HG03095 (cell line): Measurements from ENCODE around the gene GPR156.

Source experiments
- ATAC-seq: cut with Tn5 transposase; IDR thresholded peaks from one replicate; pipeline ENCODE4 v1.9.1; 2021; ENCODE audit warnings: moderate library complexity; ENCODE audit not compliant: unreplicated experiment

Gene GPR156

DNA sequence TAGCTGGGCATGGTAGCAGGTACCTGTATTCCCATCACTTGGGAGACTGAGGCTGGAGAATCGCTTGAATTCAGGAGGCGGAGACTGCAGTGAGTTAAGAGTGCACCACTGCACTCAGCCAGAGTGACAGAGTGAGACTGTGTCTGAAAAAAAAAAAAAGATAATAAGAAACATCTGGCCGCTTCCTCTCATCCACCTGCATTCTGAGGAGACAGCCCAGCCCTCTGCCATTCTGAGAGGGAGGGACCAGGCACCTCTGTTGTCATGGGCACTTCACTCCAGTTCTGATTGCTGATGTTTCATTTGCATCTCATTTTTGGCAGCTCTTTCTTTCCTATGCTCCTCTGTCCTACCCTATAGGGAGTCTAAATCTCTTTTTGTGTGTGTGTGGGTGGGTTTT is 154.4 kb downstream of the GPR156 start:
- ATAC-seq, result no peak

DNA sequence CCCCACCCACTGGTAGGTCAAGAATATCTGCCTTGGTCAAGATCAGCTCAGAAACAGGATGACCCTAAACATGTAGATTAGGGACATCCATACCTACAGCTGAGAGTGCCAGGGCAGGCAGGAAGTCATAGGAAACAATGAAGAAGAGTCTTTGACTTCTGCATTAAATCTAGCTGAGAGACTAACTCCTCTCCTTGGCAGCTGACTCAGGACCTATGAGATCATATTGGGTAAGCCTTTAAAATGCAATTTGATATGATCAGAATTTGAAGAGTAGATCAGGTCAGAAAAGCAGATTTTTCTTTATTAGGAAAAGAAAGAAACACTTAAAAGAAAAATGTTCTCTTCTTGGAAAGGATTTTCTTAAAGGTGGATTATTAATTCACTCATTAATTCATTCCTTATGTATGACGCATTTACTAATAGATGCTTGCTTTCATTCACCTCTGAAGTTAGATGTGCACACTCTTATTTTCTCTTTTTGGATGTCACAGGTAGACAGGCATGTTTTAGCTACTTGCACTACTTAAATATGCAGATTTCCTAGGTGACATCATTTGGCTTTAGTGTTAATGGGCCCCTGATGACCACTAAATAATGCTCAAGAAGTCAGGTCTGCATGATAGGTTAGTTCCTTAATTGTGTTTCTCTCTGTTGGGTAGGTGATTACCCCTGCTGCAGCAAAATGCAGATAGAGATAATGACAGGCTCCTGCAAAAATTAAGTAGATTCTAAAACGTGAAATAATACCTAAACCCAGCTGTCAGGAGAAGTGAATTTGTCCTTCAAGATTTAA is 155.1 kb downstream of the GPR156 start:
- no peak for ATAC-seq

DNA sequence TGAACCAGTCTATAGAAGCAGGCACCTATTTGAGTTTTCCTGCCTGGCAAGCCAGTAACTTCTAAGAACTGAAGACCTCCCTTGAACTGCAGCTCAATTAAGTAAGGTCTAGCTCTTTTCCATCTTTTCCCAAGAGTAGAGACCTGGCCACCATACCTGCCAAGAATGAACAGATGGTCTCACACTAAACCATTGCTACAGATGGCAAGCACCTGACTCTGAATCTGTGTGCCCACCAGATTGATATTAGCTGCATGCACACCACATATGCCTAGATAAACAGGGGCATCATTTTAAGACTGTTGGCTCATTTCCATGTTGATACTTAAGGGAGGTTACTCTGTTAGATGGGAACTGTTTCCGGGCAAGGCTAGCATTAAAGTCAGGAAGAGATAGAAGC is 156.0 kb downstream of the GPR156 start:
- no peak for ATAC-seq

DNA sequence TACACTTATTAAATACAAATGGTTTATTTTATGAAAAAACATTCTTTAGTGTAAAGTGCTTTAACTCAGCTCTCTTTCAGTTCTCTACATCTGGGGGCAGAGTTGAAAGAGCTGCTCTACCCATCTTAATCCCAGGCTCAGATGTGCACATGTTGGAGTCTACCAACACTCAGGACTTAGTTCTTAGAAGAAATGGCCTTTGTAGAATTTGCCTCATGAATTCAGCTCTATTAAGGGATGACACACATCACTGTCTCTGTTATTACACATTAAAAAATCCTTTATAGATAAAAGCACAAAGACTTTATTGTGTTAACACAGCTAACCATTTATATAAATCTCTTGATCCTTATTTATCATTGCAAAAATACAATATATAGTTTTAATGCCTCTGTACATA is 159.0 kb downstream of the GPR156 start:
- no peak for ATAC-seq

DNA sequence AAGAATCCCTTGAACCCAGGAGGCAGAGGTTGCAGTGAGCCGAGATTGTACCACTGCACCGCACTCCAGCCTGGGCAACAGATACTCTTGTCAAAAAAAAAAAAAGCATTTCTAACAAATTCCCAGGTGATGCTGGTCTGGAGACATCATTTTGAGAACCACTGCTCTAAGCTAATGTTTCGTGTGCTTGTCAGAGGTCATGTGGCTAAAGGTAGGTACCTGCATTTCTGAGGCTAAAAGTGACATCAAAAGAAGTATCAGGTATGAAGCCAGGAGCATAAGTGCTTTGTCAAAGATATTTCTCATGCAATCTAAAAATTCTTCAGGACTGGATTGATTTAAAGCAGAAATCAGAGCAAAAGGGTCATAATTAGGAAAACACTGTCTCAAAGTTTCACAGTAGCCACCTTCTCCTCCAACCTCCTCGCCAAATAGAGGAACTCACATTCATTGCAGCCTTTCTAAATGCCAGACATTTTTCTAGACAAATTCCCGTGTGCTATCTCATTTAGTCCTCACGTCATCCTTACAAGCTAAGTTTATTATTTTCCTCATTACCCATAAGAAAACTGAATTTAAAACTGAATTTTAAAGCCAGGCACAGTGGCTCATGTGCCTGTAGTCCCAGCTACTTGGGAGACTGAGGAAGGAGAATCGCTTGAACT is 165.0 kb downstream of the GPR156 start:
- no peak for ATAC-seq
